ENCODE data around the gene TWIST1.

DNA sequence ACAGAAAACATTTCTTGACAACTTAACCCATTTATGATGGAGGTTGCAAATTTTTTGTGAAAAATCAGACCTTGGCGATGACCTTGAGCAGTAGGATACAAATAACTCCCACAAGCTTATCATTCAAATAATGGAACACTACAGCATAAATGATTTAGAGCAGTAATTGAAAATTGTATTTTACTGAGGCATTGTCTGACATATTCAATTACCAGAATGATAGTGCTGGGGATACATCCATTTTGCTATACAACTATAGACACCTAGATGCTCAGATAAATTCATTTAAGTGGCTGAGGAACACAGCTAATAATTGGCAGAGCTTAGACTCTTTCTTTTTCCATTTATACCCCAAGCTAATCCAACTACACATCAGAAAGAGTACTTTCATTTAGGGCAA, 18.9 kb downstream of the TWIST1 start:
- TF ChIP-seq SUZ12 (IDR thresholded peaks at IDR 0.05) (no peak), ZNF384 (IDR thresholded peaks at IDR 0.05) (no peak), FOXM1 (IDR thresholded peaks at IDR 0.05; ENCODE audit: borderline replicate concordance) (no peak), BHLHE40 (IDR thresholded peaks at IDR 0.05; ENCODE audit: borderline replicate concordance) (no peak), SP1 (IDR thresholded peaks at IDR 0.05) (no peak), FOXA1 (IDR thresholded peaks at IDR 0.05) (no peak)
- TF ChIP-seq, protein P1, sequence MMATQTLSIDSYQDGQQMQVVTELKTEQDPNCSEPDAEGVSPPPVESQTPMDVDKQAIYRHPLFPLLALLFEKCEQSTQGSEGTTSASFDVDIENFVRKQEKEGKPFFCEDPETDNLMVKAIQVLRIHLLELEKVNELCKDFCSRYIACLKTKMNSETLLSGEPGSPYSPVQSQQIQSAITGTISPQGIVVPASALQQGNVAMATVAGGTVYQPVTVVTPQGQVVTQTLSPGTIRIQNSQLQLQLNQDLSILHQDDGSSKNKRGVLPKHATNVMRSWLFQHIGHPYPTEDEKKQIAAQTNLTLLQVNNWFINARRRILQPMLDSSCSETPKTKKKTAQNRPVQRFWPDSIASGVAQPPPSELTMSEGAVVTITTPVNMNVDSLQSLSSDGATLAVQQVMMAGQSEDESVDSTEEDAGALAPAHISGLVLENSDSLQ (IDR thresholded peaks at IDR 0.05) = no peak

All from HEK293T (cell line).